HepG2 (cell line): ENCODE results near the gene GNL2. TPM values are rescaled to one million over a fixed set of nuclear protein-coding genes. Genes with fewer than 3 reads are reported as not detected.
"Not testable (repeated sequence)": the region's sequence is repeated elsewhere in the genome, so short reads cannot be mapped to it uniquely, and the experiment has no call there.

Experiments
- ATAC-seq: fragments of 200-7000 bp; cut with Tn5 transposase; 3 replicates; pipeline ENCODE4 v1.9.1; 2020; ENCODE audit warnings: mild to moderate bottlenecking, moderate library complexity
- BruUV-seq: library from RNA; stranded (reverse); fragments of 400-500 nt; replicated peaks from 2 replicates; lab custom pipeline; 2021; lab: Mats Ljungman, UMichigan
- CTCF ChIA-PET: fragments of 300-600 bp; formaldehyde crosslinking; extraction: SDS; loops from one replicate; lab custom pipeline; 2021; ENCODE audit warnings: low total read pairs, inconsistent platforms, low intra/inter-chr PET ratio; lab: Yijun Ruan, JAX
- POLR2A ChIA-PET: fragments of 350-600 bp; sonication (Branson Sonifier 250); formaldehyde crosslinking; loops from one replicate; lab custom pipeline; 2020; ENCODE audit warnings: antibody characterized with exemption, inconsistent platforms; lab: Yijun Ruan, JAX
- DNase-seq: peaks from one replicate; pipeline ENCODE4 v3.0.0-alpha.2; 2015; ENCODE audit warnings: low spot score
- FAIRE-seq: peaks from 3 replicates; lab custom pipeline; 2011; peaks lifted over from hg19 to GRCh38; lab: Jason Lieb, UNC
- H2AFZ ChIP-seq: one replicate; pipeline ENCODE4 v1.6.1; 2011; ENCODE audit warnings: low read length, inconsistent platforms
- H3K27ac ChIP-seq: fragments of 300-600 bp; 3 replicates; pipeline ENCODE4 v1.8.0; 2011; ENCODE audit warnings: mixed run types, mild to moderate bottlenecking, mixed read lengths, low read length, inconsistent platforms; ENCODE audit not compliant: insufficient read depth; ENCODE audit errors: extremely low read length
- H3K27me3 ChIP-seq, 2 experiments: fragments of 200-600 bp in 1 of 2; 2 replicates in 1 of 2; 3 replicates in 1 of 2; pipeline versions ENCODE4 v1.6.0 to v1.8.0; 2011; ENCODE audit warnings: low read length in 2 of 2, mild to moderate bottlenecking in 2 of 2, moderate library complexity in 2 of 2, inconsistent platforms in 1 of 2; ENCODE audit not compliant: insufficient read depth in 2 of 2, control insufficient read depth in 1 of 2
- H3K36me3 ChIP-seq, 2 experiments: fragments of 200-600 bp in 1 of 2; replicated peaks in 1 of 2; 2 replicates in 1 of 2; 3 replicates in 1 of 2; pipeline versions ENCODE4 v1.5.1 to v1.8.0; 2011; ENCODE audit warnings: low read length in 2 of 2, inconsistent platforms in 1 of 2; ENCODE audit not compliant: insufficient read depth in 2 of 2, control insufficient read depth in 1 of 2
- H3K4me1 ChIP-seq: 2 replicates; pipeline ENCODE4 v1.5.1; 2012; ENCODE audit warnings: low read length, inconsistent platforms; ENCODE audit not compliant: insufficient read depth
- H3K4me2 ChIP-seq: 2 replicates; pipeline ENCODE4 v1.6.0; 2011; ENCODE audit warnings: low read depth, low read length, inconsistent platforms
- H3K4me3 ChIP-seq, 3 experiments: fragments of 200-600 bp in 1 of 3; sonication (generic), shearing (Covaris generic) in 1 of 3; replicated peaks in 1 of 3; 2 replicates each; pipeline ENCODE4 v1.5.1; 2011 to 2016; ENCODE audit warnings: low read length in 3 of 3, inconsistent platforms in 2 of 3, low read depth in 2 of 3, mild to moderate bottlenecking in 2 of 3, control low read depth in 1 of 3, mixed read lengths in 1 of 3; ENCODE audit not compliant: insufficient read depth in 1 of 3
- H3K79me2 ChIP-seq: one replicate; pipeline ENCODE4 v1.6.1; 2011; ENCODE audit warnings: low read length, inconsistent platforms; ENCODE audit not compliant: insufficient read depth
- H3K9ac ChIP-seq: 2 replicates; pipeline ENCODE4 v1.6.0; 2011; ENCODE audit warnings: mild to moderate bottlenecking, low read depth, low read length, inconsistent platforms; ENCODE audit not compliant: insufficient read depth
- H3K9me3 ChIP-seq: 2 replicates; pipeline ENCODE4 v1.5.1; 2012; ENCODE audit warnings: mild to moderate bottlenecking, low read length
- H4K20me1 ChIP-seq: 2 replicates; pipeline ENCODE4 v1.6.0; 2011; ENCODE audit warnings: inconsistent platforms, mild to moderate bottlenecking, low read length, moderate library complexity; ENCODE audit not compliant: insufficient read depth
- ADNP ChIP-seq: sonication (generic); formaldehyde crosslinking; IDR thresholded peaks from 2 replicates; pipeline ENCODE4 v1.4.0; 2020; ENCODE audit warnings: missing genetic modification reagents
- ARID5B ChIP-seq: IDR thresholded peaks from 2 replicates; pipeline ENCODE4 v1.4.0; 2020; ENCODE audit warnings: mild to moderate bottlenecking, missing genetic modification reagents
- ARNTL ChIP-seq: sonication (generic); formaldehyde crosslinking; IDR thresholded peaks from 2 replicates; pipeline ENCODE4 v1.4.0; 2020; ENCODE audit warnings: mild to moderate bottlenecking, missing genetic modification reagents
- FOSL2 ChIP-seq: sonication (generic); formaldehyde crosslinking; IDR thresholded peaks from 2 replicates; pipeline ENCODE4 v1.4.0; 2020; ENCODE audit warnings: missing genetic modification reagents
- FOXK1 ChIP-seq: sonication (generic); formaldehyde crosslinking; IDR thresholded peaks from 2 replicates; pipeline ENCODE4 v1.4.0; 2020; ENCODE audit warnings: low read depth, missing genetic modification reagents, borderline replicate concordance
- IKZF5 ChIP-seq: IDR thresholded peaks from 2 replicates; pipeline ENCODE4 v1.6.1; 2018; ENCODE audit warnings: missing genetic modification reagents, mild to moderate bottlenecking, missing compliant biosample characterization
- KLF16 ChIP-seq, 2 experiments: sonication (generic) in 1 of 2; formaldehyde crosslinking in 1 of 2; IDR thresholded peaks; 2 replicates each; pipeline versions ENCODE4 v1.6.1 to v1.8.0; 2016 to 2023; ENCODE audit warnings: missing genetic modification reagents in 2 of 2, missing compliant biosample characterization in 1 of 2
- RXRA ChIP-seq: sonication (generic); formaldehyde crosslinking; IDR thresholded peaks from 2 replicates; pipeline ENCODE4 v1.5.1; 2020; ENCODE audit warnings: missing genetic modification reagents
- SALL1 ChIP-seq: sonication (generic); formaldehyde crosslinking; IDR thresholded peaks from 2 replicates; pipeline ENCODE4 v1.8.0; 2022; ENCODE audit warnings: mild to moderate bottlenecking, missing genetic modification reagents
- ZBTB10 ChIP-seq: sonication (generic); formaldehyde crosslinking; IDR thresholded peaks from 2 replicates; pipeline ENCODE4 v1.4.0; 2020; ENCODE audit warnings: missing genetic modification reagents, borderline replicate concordance
- ZMYM2 ChIP-seq: sonication (generic); formaldehyde crosslinking; IDR thresholded peaks from 2 replicates; pipeline ENCODE4 v1.8.0; 2022; ENCODE audit warnings: mild to moderate bottlenecking, missing genetic modification reagents
- ZNF460 ChIP-seq: sonication (generic); formaldehyde crosslinking; IDR thresholded peaks from 2 replicates; pipeline ENCODE4 v1.5.1; 2020; ENCODE audit warnings: missing genetic modification reagents, mild to moderate bottlenecking, borderline replicate concordance
- ZNF788 ChIP-seq: sonication (generic); formaldehyde crosslinking; IDR thresholded peaks from 2 replicates; pipeline ENCODE4 v1.5.0; 2020; ENCODE audit warnings: mild to moderate bottlenecking, missing genetic modification reagents, borderline replicate concordance
- ZSCAN25 ChIP-seq: sonication (generic); formaldehyde crosslinking; IDR thresholded peaks from 2 replicates; pipeline ENCODE4 v1.8.0; 2022; ENCODE audit warnings: mild to moderate bottlenecking, missing genetic modification reagents
- ZSCAN29 ChIP-seq: sonication (generic); formaldehyde crosslinking; conservative IDR thresholded peaks from 2 replicates; pipeline ENCODE4 v1.4.0; 2020; ENCODE audit warnings: mild to moderate bottlenecking, missing genetic modification reagents
- WGBS: methylation state at CpG from one replicate; pipeline ENCODE4 v1.1.6; 2017; ENCODE audit warnings: low lambda C conversion rate; 5-methylcytosine and 5-hydroxymethylcytosine counted together
- in situ Hi-C: cut with HindIII; loops from 2 replicates; pipeline ENCODE4 v1.10.0; 2017; ENCODE audit warnings: low pct_unique_long_range_greater_than_20kb; ENCODE audit not compliant: extremely low pct_ligation_motif_present
- intact Hi-C: fragments of 100-400 bp; cut with micrococcal nuclease; formaldehyde crosslinking; loops from one replicate; pipeline ENCODE4 v1.10.0; 2022; ENCODE audit not compliant: unreplicated experiment
- polyA plus RNA-seq, 8 experiments: library from polyadenylated mRNA; depleted of rRNA in 3 of 8; stranded (reverse) in 7 of 8; unstranded in 1 of 8; fragments of >200 nt; fragmentation: Illumina TruSeq in 4 of 8; extraction: Trizol in 4 of 8; gene quantifications; 2 replicates each; pipeline versions ENCODE4 v1.2.1 to v1.2.3, GENCODE V29; 2011 to 2016; ENCODE audit warnings: low read depth in 4 of 8, missing spikeins in 1 of 8, mixed read lengths in 1 of 8; ENCODE audit not compliant: insufficient read depth in 1 of 8
- total RNA-seq, 5 experiments: library from RNA; depleted of rRNA; stranded (reverse); fragments of >200 nt; fragmentation: Illumina TruSeq; extraction: Trizol; gene quantifications; 2 replicates each; pipeline ENCODE4 v1.2.3, GENCODE V29; 2016; ENCODE audit warnings: low read depth in 1 of 5

Gene GNL2
- total and polyA plus RNA-seq, 2 of the 13 experiments (the other 11 are each of a cell fraction or from before 2014, with no cell fraction given): 32.1 to 72.1 TPM

- FAIRE-seq (peak; percentile 64), ATAC-seq (peak; percentile 79), DNase-seq (peak; percentile 85)
- Histone ChIP-seq H3K4me2 (peak overlapping the region; percentile 9; the same call in 1 of the 2 replicates), H3K36me3 (peaks cover 5 to 11% of the 10 kb centered on the region in 2 experiments; a peak in 3 of 5 replicates), H3K9ac (peak overlapping the region; percentile 40; the same call in 1 of the 2 replicates), H3K27ac (peak overlapping the region; percentile 90), H3K4me1 (peaks cover 73% of the 10 kb centered on the region)
- H3K9me3 ChIP-seq, H4K20me1 ChIP-seq, H3K4me3 ChIP-seq, intact Hi-C loops, CTCF ChIA-PET, in situ Hi-C loops, H3K79me2 ChIP-seq, H3K27me3 ChIP-seq, H2AFZ ChIP-seq: not testable (repeated sequence)
- WGBS: 39% methylated on average over 4 of the region's 4 CpGs
- TSS peak; percentile 49 for BruUV-seq
- POLR2A ChIA-PET: interaction anchor here (1.1 to 6.1 kb wide), 4 partner anchors 10 to 59 kb away, joined by 3 to 52 read pairs (median 4); partner anchors contain the start of genes MEAF6, SNIP1 and ZC3H12A
- TF ChIP-seq ADNP (CRISPR knock-in tag): peak; percentile 70; the same call in 1 of the 2 replicates
- TF ChIP-seq KLF16 (CRISPR knock-in tag; IDR thresholded peaks at IDR 0.05): 0 out of 4 replicates have a peak, but pooled peaks of 1 of the 2 experiments have one; percentile 30
- 0 out of 2 replicates have a peak, but pooled peaks have one; percentile 10 for TF ChIP-seq ZNF460 (CRISPR knock-in tag)
- 0 out of 2 replicates have a peak, but pooled peaks have one; percentile 41 for TF ChIP-seq ZBTB10 (CRISPR knock-in tag)
- TF ChIP-seq RXRA (CRISPR knock-in tag): peak; percentile 46; the same call in 1 of the 2 replicates
- TF ChIP-seq ZSCAN25 (CRISPR knock-in tag): peak; percentile 69; the same call in 1 of the 2 replicates
- TF ChIP-seq FOXK1 (CRISPR knock-in tag): 0 out of 2 replicates have a peak, but pooled peaks have one; percentile 21
- peak; percentile 43; the same call in 1 of the 2 replicates for TF ChIP-seq IKZF5
- peak; percentile 53; the same call in 1 of the 2 replicates for TF ChIP-seq ARID5B (CRISPR knock-in tag)
- TF ChIP-seq ARNTL: peak; percentile 18; the same call in 1 of the 2 replicates
- TF ChIP-seq SALL1: peak; percentile 61
- TF ChIP-seq FOSL2 (CRISPR knock-in tag): peak; percentile 74
- 0 out of 2 replicates have a peak, but pooled peaks have one; percentile 43 for TF ChIP-seq ZSCAN29 (CRISPR knock-in tag)
- TF ChIP-seq ZNF788 (CRISPR knock-in tag): peak; percentile 25; the same call in 1 of the 2 replicates
- TF ChIP-seq ZMYM2 (CRISPR knock-in tag): peak; percentile 98
These were observed 63.1 kb downstream of the GNL2 start for GRCh38 chr1:37532418-37533156.
